Gastrocnemius medialis (tissue), 4 donors: Measurements from ENCODE around the gene GAL3ST3. TPM values are rescaled to one million over a fixed set of nuclear protein-coding genes. Genes with fewer than 3 reads are reported as not detected.
"Not testable (repeated sequence)": the region's sequence is repeated elsewhere in the genome, so short reads cannot be mapped to it uniquely, and the experiment has no call there.

Source experiments
- ATAC-seq, 2 donors: fragments of 150-250 bp; one replicate each; pipeline ENCODE4 v1.9.1; 2016
- DNase-seq, 2 donors: peaks; one replicate each; pipeline ENCODE4 v3.0.0-alpha.2; 2019
- H3K27ac ChIP-seq, 4 donors: fragments of 200-600 bp; sonication (generic); 1 replicate in 1 of 4; 2 replicates in 3 of 4; pipeline ENCODE4 v1.5.1; 2016 to 2018; ENCODE audit warnings: mild to moderate bottlenecking in 2 of 4, moderate library complexity in 1 of 4
- H3K27me3 ChIP-seq, 3 donors: fragments of 200-600 bp; sonication (generic) in 2 of 3; 1 replicate in 1 of 3; 2 replicates in 2 of 3; pipeline versions ENCODE4 v1.5.1 to v1.6.0; 2016 to 2019; ENCODE audit warnings: mild to moderate bottlenecking in 1 of 3, moderate library complexity in 1 of 3
- H3K36me3 ChIP-seq, 2 donors: fragments of 200-600 bp; sonication (generic) in 1 of 2; one replicate each; pipeline ENCODE4 v1.5.1; 2017 to 2018
- H3K4me1 ChIP-seq, 2 donors: fragments of 200-600 bp; sonication (generic) in 1 of 2; one replicate each; pipeline ENCODE4 v1.5.1; 2016 to 2017; ENCODE audit warnings: mild to moderate bottlenecking in 2 of 2
- H3K4me3 ChIP-seq, 4 donors: fragments of 200-600 bp; sonication (generic) in 3 of 4; 1 replicate in 1 of 4; 2 replicates in 3 of 4; pipeline ENCODE4 v1.5.1; 2016 to 2019; ENCODE audit warnings: mild to moderate bottlenecking in 2 of 4
- H3K9me3 ChIP-seq, 3 donors: fragments of 200-600 bp; sonication (generic) in 2 of 3; 1 replicate in 1 of 3; 2 replicates in 2 of 3; pipeline ENCODE4 v1.5.1; 2016 to 2019
- CTCF ChIP-seq, 5 experiments: fragments of 450-650 bp in 3 of 5; fragments of 200-600 bp in 2 of 5; sonication (generic) in 2 of 5; IDR thresholded peaks in 4 of 5; conservative IDR thresholded peaks in 1 of 5; 1 replicate in 4 of 5; 2 replicates in 1 of 5; pipeline ENCODE4 v1.5.1; 2016 to 2019; ENCODE audit warnings: antibody characterized with exemption in 5 of 5, mild to moderate bottlenecking in 3 of 5, moderate library complexity in 3 of 5
- POLR2A ChIP-seq, 2 donors: fragments of 450-650 bp; IDR thresholded peaks; one replicate each; pipeline ENCODE4 v1.6.1; 2017; ENCODE audit warnings: antibody characterized with exemption in 2 of 2, mild to moderate bottlenecking in 2 of 2, moderate library complexity in 2 of 2
- in situ Hi-C, 4 donors: fragments of 200-750 bp; cut with MboI; loops; one replicate each; pipeline versions ENCODE4 v1.15.0 to v1.8.0; 2017; ENCODE audit warnings: low sequenced_read_pairs in 4 of 4
- intact Hi-C: fragments of 100-400 bp; cut with DNase I; formaldehyde crosslinking; loops from one replicate; pipeline ENCODE4 v1.15.1; 2023; ENCODE audit warnings: low total_unique reads
- total RNA-seq, 4 donors: library from RNA; depleted of rRNA; stranded (reverse); fragments of >200 nt; gene quantifications; one replicate each; pipeline versions ENCODE4 v1.1.0 to v1.2.3, GENCODE V29; 2016

The GAL3ST3 gene
- total RNA-seq, 4 donors from 2014 or later: 0.12 TPM; not detected in 3

GRCh38 chr11:66035653-66036333, 13.2 kb downstream of the GAL3ST3 start:
- Histone ChIP-seq H3K36me3 (no peaks in the 10 kb centered on the region), H3K27me3 (no peaks in the 10 kb centered on the region), H3K9me3 (no peaks in the 10 kb centered on the region), H3K4me3 (no peak overlapping the region), H3K27ac (no peak overlapping the region), H3K4me1 (no peaks in the 10 kb centered on the region)
- intact Hi-C loops: no loop called here
- no peak for ATAC-seq
- TF ChIP-seq CTCF (IDR thresholded peaks at IDR 0.05 in 4 of 5, conservative IDR thresholded peaks at IDR 0.05 in 1 of 5): no peak
- no peak for TF ChIP-seq POLR2A (IDR thresholded peaks at IDR 0.05)
- in situ Hi-C loops: no loop called here
- DNase-seq: no peak

- no peaks in the 10 kb centered on the region for H3K9me3 ChIP-seq
- H3K27ac ChIP-seq: no peak overlapping the region
- H3K4me3 ChIP-seq: no peak overlapping the region
- TF ChIP-seq CTCF (IDR thresholded peaks at IDR 0.05 in 4 of 5, conservative IDR thresholded peaks at IDR 0.05 in 1 of 5) (no peak), POLR2A (IDR thresholded peaks at IDR 0.05) (no peak)
- no peak for ATAC-seq
- no peaks in the 10 kb centered on the region for H3K27me3 ChIP-seq
- no peaks in the 10 kb centered on the region for H3K36me3 ChIP-seq
- no peaks in the 10 kb centered on the region for H3K4me1 ChIP-seq
- intact Hi-C loops: no loop called here
- DNase-seq: no peak
- in situ Hi-C loops: no loop called here
Observed at GRCh38 chr11:66032957-66033735, 15.8 kb downstream of the GAL3ST3 start.

- Histone ChIP-seq H3K4me3 (no peak within 1 kb of the TSS), H3K27ac (no peak within 1 kb of the TSS), H3K27me3 (no peaks in the 10 kb centered on the region), H3K9me3 (no peaks in the 10 kb centered on the region), H3K4me1 (no peaks in the 10 kb centered on the region), H3K36me3 (no peaks in the 10 kb centered on the region)
- intact Hi-C loops (no loop called here), in situ Hi-C loops (no loop called here)
- ATAC-seq (no peak), DNase-seq (no peak)
- TF ChIP-seq POLR2A (IDR thresholded peaks at IDR 0.05) (no peak), CTCF (IDR thresholded peaks at IDR 0.05 in 4 of 5, conservative IDR thresholded peaks at IDR 0.05 in 1 of 5) (no peak)
Observed at GRCh38 chr11:66026017-66026529, 22.9 kb downstream of the GAL3ST3 start, which contains the start of gene CATSPER1. Gene CATSPER1, minus strand, starts transcription at chr11:66026479. Its CDS starts 100 bp downstream, at chr11:66026379.

- intact Hi-C loops: not testable (repeated sequence)
Observed at GRCh38 chr11:66023186-66023440, 25.8 kb downstream of the GAL3ST3 start.

More at GRCh38 chr11:66023186-66023440, 25.8 kb downstream of the GAL3ST3 start:
- H3K4me1 ChIP-seq, H3K27ac ChIP-seq, H3K27me3 ChIP-seq, H3K4me3 ChIP-seq, H3K9me3 ChIP-seq, ATAC-seq, DNase-seq, in situ Hi-C loops, H3K36me3 ChIP-seq: not testable (repeated sequence)
